Kidney (tissue), 14 donors: Measurements from ENCODE around the gene EFHD1. TPM values are rescaled to one million over a fixed set of nuclear protein-coding genes. Genes with fewer than 3 reads are reported as not detected.

Source experiments
- DNase-seq, 5 donors: peaks; one replicate each; pipeline ENCODE4 v3.0.0-alpha.2; 2013 to 2020
- FAIRE-seq: peaks from 2 replicates; lab custom pipeline; 2012; peaks lifted over from hg19 to GRCh38; lab: Jason Lieb, UNC
- H3K27ac ChIP-seq, 2 donors: one replicate each; pipeline ENCODE4 v1.7.0; 2013; ENCODE audit warnings: low read depth in 2 of 2, low read length in 2 of 2, inconsistent platforms in 1 of 2
- H3K27me3 ChIP-seq: one replicate; pipeline ENCODE4 v1.7.1; 2013; ENCODE audit warnings: low read length, inconsistent platforms; ENCODE audit not compliant: control insufficient read depth, insufficient read depth
- H3K36me3 ChIP-seq, 3 donors: one replicate each; pipeline versions ENCODE4 v1.7.0 to v1.7.1; 2013; ENCODE audit warnings: low read length in 3 of 3, control low read depth in 1 of 3, inconsistent platforms in 1 of 3; ENCODE audit not compliant: insufficient read depth in 3 of 3, control insufficient read depth in 2 of 3
- H3K4me1 ChIP-seq, 3 donors: one replicate each; pipeline versions ENCODE4 v1.7.0 to v1.7.1; 2013; ENCODE audit warnings: low read length in 3 of 3, inconsistent platforms in 1 of 3, low read depth in 1 of 3; ENCODE audit not compliant: control insufficient read depth in 2 of 3, insufficient read depth in 2 of 3
- H3K4me3 ChIP-seq, 3 donors: one replicate each; pipeline versions ENCODE4 v1.7.0 to v1.8.1; 2013; ENCODE audit warnings: low read length in 3 of 3, control low read depth in 1 of 3, inconsistent platforms in 1 of 3
- H3K9ac ChIP-seq, 3 donors: one replicate each; pipeline versions ENCODE4 v1.7.0 to v1.7.1; 2013; ENCODE audit warnings: low read length in 3 of 3, control low read depth in 1 of 3, inconsistent platforms in 1 of 3
- H3K9me3 ChIP-seq, 3 donors: one replicate each; pipeline versions ENCODE4 v1.7.0 to v1.7.1; 2013; ENCODE audit warnings: low read length in 3 of 3, control low read depth in 1 of 3, inconsistent platforms in 1 of 3; ENCODE audit not compliant: control insufficient read depth in 2 of 3, insufficient read depth in 1 of 3
- CTCF ChIP-seq: IDR thresholded peaks from 3 replicates; pipeline ENCODE4 v1.5.1; 2012; ENCODE audit warnings: mild to moderate bottlenecking, moderate library complexity, borderline replicate concordance; ENCODE audit not compliant: insufficient read depth; ENCODE audit errors: extremely low read depth
- intact Hi-C: fragments of 100-400 bp; cut with DNase I; formaldehyde crosslinking; loops from one replicate; pipeline ENCODE4 v1.11.1; 2022
- polyA plus RNA-seq: library from polyadenylated mRNA; stranded (reverse); fragments of 350-450 nt; fragmentation: Illumina TruSeq; extraction: RNeasy Lipid Tissue Mini Kit (QIAGEN cat#74804); gene quantifications from one replicate; pipeline ENCODE4 v1.2.3, GENCODE V29; 2014; ENCODE audit warnings: low read depth, low replicate concordance; ENCODE audit not compliant: insufficient read depth
- total RNA-seq: library from RNA; stranded (reverse); fragmentation: NEBNext Ultra II Directional; extraction: Animal tissue kit (Norgen Biotek cat#: 25700); gene quantifications from one replicate; pipeline ENCODE4 v1.2.1, GENCODE V29; 2021
- donor health status: control.
- donor health status: control.
- donor health status: control.
- donor health status: control.
- donor health status: control.
- donor health status: DM: yes; HTN: yes; CAD: no.
- donor health status: Normal renal cell carcinoma (clear cell type).

The EFHD1 gene
- total and polyA plus RNA-seq, 2 donors from 2014 or later = 129 to 280 TPM

- Histone ChIP-seq H3K4me1 (peaks cover 0 to 7% (median 5%) of the 10 kb centered on the region in 3 donors), H3K27ac (peak overlapping the region in 1 of 2 donors; percentile 69), H3K27me3 (no peaks in the 10 kb centered on the region), H3K9ac (peak overlapping the region in 1 of 3 donors; percentile 24), H3K4me3 (no peak overlapping the region), H3K36me3 (peaks cover 0 to 38% (median 19%) of the 10 kb centered on the region in 3 donors), H3K9me3 (no peaks in the 10 kb centered on the region)
- intact Hi-C loops = no loop called here
- DNase-seq = peak in 2 of 5 donors; percentile 35 to 53
- no peak for FAIRE-seq
- peak; percentile 43 for TF ChIP-seq CTCF
These were observed 35.5 kb downstream of the EFHD1 start for GRCh38 chr2:232668805-232669444.

- TF ChIP-seq CTCF = no peak
- intact Hi-C loops = no loop called here
- Histone ChIP-seq H3K9me3 (no peaks in the 10 kb centered on the region), H3K9ac (no peak overlapping the region), H3K27me3 (no peaks in the 10 kb centered on the region), H3K27ac (no peak overlapping the region), H3K4me1 (peaks cover 0 to 7% (median 0%) of the 10 kb centered on the region in 3 donors), H3K4me3 (no peak overlapping the region), H3K36me3 (peaks cover 0 to 41% (median 17%) of the 10 kb centered on the region in 3 donors)
- no peak for DNase-seq
- FAIRE-seq = no peak
These were observed 39.2 kb downstream of the EFHD1 start for GRCh38 chr2:232672588-232672987.

GRCh38 chr2:232674491-232674890 is 41.1 kb downstream of the EFHD1 start:
- Histone ChIP-seq H3K27me3 (no peaks in the 10 kb centered on the region), H3K36me3 (peaks cover 0 to 36% (median 17%) of the 10 kb centered on the region in 3 donors), H3K4me1 (peaks cover 0 to 4% (median 0%) of the 10 kb centered on the region in 3 donors), H3K4me3 (no peak overlapping the region), H3K9me3 (no peaks in the 10 kb centered on the region), H3K9ac (no peak overlapping the region), H3K27ac (no peak overlapping the region)
- intact Hi-C loops = no loop called here
- no peak for TF ChIP-seq CTCF
- DNase-seq = no peak
- FAIRE-seq = no peak
